ENCODE results near the gene MAN1C1.

GRCh38 chr1:25691211-25691610 lies 74.6 kb downstream of the MAN1C1 start:
- TF ChIP-seq CTCF (IDR thresholded peaks at IDR 0.05): no peak
- TF ChIP-seq POLR2A (IDR thresholded peaks at IDR 0.05): no peak
- TF ChIP-seq EP300 (IDR thresholded peaks at IDR 0.05): no peak
